HG02970 (cell line): Measurements from ENCODE around the gene ADGRB3.

Source experiments
- ATAC-seq: cut with Tn5 transposase; IDR thresholded peaks from one replicate; pipeline ENCODE4 v1.9.1; 2021; ENCODE audit warnings: mild to moderate bottlenecking, moderate library complexity, moderate number of reproducible peaks; ENCODE audit not compliant: unreplicated experiment, low FRiP score

Gene ADGRB3

DNA sequence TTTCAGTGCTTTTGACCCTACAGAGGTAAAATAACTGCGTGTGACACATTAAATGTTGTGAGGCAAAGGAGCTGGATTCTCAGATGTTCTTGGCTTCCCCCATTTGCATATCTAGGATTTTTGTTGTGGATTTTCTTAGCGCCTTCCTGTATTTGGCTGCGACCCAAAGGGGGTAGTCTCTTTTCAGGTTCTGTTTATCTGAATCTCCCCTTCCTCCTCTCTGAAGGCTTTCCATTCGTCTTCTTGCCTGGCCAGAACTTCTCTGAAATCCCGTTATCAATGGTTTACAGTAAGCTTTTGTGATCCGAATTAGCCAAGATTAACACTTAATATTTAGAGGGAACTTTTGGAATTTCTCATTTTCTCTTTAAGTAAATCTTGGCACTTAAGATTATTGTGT is 60.8 kb downstream of the ADGRB3 start:
- ATAC-seq = no peak

DNA sequence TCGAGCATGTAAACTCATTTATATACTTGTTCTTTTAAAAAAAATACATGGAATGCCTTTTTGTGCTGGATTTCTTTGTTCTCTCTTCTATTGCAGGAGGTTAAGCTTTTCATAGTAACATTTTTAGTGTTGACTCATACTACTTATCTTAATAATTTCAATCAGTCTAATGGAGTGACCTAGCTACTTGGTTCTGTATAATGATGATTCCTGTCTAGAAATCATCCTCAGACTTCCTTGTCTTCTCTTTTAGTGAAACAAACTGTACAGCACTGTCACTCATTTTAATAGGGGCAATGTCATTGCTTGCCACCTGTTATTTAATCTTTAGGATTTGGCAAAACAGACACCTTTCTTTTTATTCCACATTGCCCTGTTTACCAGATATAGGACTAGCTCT is 62.3 kb downstream of the ADGRB3 start:
- ATAC-seq = no peak

DNA sequence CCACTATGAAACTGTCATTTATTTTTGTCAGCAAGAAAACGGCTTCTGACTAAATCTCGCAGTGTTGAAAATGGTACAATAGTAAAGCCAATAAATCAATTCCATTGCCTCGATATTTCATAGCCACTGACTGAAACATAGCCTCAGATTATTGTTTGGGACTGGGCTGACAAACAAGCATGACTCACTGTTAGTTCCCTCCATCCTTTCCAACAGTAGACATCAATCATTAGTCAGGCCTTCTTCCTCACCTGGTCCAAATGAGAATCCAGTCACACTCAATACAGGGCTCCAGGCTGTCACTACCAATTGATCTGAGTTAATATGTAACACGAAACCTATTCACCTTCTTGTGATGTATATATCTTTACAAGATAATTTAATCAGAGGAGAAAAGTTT is 66.1 kb downstream of the ADGRB3 start:
- ATAC-seq = no peak

DNA sequence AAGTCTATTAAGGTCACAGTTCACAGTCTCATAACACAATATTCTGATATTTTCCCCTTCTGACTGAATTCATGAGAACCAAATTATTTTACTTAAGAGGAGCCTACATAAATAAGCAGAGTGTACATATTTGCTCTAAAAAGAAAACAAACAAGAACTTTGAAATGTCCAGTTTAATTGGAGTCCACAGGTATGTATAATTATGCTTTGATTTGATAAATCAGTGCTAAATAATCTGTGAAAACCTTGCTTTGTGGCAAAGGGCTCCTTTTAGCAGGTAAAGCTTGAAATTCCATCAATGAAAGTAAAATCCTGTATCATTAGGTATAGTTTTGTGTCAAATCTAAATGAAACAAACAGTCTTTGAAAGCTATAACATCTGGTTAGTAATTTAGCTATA is 69.4 kb downstream of the ADGRB3 start:
- no peak for ATAC-seq

DNA sequence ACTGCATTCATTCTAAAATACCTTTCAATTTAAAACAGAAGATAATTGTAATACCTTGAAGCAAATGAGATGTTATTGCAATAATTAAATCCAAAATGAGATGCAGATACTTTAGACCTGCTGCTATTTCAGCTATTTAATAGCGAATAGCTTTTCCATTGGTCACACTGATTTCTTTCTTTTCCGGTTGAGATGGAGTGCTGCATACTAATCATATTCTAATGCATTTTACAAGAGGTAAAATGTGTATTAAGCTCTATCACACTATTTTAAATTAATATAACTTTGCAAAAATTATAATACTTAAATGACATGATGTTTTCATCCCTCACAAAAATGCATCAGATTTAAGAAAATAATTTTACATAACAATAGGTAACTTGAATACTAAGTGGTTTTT is 74.0 kb downstream of the ADGRB3 start:
- no peak for ATAC-seq

DNA sequence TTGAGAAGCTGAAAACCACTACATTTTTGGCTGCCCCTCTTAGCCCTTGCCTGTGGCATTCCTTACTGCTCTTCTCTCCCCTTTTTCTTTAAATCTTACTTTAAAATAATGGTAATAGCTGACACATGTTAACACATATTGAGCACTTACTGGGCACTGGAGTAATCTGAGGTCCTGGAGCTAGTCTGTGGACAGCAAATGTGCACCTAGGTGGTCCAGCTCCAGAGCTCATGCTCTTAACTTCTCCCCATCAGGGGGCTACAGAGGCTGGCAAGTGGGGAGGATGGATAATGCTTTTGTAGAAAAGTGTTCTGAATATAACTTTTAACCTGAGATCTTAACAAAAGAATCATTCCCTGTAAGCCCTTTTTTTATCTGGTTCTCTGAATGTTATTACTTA is 74.8 kb downstream of the ADGRB3 start:
- ATAC-seq = no peak

DNA sequence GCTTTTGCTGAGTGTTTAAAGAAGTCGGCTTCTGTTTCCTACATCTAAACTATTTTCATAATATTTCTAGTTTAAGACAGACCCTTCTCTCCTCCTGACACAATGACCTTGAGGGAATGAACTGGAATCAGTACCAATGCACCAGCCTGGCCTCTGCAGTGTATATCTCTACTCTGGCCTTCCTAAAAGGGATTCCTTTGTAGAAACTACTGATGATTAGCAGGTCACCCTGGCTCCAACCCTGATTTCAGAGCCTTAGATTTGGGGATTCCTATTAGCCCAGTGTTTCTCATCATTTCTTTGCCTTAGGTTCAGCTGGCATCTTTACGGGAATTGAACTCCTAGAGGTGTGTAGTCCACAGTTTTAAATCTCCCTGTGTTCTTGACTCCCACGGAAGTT is 75.4 kb downstream of the ADGRB3 start:
- ATAC-seq = no peak

DNA sequence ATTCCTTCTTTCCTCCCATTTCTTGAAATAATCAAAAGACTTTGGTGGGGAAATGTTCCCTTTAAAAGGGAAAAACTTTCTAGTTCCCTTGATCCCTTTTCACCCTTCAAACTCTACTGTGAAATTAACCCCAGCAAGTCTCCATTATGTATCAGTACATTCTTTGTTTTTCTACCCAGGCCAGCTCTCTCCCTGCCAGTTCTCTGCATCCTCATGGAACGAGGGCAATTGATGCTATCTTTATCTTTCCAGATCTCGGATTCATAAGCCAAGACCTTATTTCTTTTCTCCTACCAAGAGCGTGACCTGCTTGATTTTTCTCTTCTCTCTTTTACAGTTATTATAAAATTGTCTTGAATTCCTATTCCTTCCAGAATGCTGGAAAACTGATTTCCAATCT is 75.8 kb downstream of the ADGRB3 start:
- ATAC-seq = no peak

DNA sequence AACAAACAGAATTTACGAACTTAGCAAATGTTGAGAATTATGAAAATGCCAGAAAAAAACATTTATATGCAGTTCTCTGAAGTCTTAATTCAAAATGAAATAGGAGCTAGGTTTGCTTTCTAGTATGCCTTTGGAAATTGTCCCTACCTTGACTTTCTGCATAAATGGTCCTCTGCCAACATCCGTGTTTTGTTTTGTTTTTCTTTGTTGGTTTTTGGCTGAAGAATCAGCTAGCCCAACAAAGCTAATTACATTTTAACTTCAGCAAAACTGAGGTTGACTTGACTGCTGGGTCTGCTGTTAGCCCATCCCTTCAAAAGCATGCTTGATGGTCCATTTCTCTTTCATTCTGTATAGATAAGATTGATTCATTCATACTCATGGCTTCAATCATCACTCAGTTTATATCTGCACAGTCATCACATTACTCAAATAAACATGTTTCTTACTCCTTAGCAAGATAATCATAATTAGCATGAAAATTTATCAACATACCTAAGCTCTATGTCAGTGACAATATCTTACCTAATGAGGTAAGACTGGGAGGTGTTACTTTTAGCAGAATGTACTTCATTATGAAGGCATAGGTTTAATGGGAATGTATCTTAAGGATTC is 76.4 kb downstream of the ADGRB3 start:
- no peak for ATAC-seq

DNA sequence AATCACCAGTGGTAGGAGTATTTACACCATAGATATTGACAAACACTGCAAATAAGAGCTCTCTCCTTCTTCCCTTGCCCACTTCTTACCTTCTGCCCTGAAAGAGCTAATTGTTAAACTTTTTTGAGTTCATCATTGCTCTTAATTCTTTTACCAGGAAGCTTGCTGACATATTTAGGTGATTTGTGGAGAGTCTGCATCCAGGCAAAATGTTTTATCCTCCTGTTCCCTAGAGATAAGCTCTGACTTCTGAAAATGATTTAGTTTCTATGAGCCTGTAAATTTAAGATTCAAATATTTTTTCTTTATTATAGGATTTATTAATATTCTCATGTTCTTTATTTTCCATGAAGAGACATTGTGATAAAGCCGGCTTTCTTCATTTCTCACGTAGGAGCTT is 81.5 kb downstream of the ADGRB3 start:
- no peak for ATAC-seq

DNA sequence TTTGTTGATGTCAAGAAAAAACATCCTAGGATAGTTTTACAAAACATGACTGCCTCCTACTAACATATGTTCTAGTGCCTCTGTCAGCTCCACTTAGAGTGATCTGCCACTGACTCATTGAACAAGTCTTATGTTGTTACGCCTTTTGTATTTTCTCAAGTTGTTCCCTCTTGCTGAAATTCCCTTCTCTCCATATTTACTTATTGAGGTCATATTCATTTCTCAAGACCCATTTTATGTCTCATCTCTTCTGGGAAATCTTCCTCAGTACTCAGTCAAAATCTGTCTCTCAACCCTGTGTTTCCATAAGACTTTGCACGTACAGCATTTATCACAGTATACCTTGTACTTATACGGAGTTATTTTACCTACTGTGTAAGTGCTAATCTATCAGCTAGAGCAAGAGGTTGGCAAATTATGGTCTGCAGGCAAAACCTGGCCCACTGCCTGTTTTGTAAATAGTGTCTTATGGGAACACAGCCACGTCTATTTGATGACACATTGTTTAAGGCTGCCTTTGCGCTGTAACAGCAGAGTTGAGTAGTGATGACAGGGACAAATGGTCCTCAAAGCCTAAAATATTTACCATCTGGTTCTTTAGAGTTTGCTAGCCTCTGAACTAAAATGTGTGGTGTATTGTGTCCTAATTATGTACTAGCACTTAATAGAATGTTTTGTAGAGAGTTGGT is 83.4 kb downstream of the ADGRB3 start:
- ATAC-seq = no peak

DNA sequence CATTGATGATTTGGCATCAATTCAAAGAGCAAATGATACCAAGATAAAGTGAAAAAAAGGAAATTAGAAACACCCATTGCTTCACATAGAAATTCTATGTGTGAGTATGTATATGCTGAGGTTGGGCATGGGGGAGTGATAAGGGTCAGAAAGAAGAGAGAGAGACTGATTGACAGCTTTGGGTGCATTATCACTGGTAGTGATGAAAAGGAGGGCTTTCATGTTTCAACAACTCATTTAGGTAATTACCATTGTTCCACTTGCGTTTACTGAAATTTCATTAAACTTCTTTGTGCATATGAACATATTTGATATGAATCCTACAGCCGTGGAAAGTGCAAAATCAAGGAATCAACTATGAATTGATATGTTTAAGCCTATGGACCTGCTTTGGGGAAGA is 84.7 kb downstream of the ADGRB3 start:
- no peak for ATAC-seq

DNA sequence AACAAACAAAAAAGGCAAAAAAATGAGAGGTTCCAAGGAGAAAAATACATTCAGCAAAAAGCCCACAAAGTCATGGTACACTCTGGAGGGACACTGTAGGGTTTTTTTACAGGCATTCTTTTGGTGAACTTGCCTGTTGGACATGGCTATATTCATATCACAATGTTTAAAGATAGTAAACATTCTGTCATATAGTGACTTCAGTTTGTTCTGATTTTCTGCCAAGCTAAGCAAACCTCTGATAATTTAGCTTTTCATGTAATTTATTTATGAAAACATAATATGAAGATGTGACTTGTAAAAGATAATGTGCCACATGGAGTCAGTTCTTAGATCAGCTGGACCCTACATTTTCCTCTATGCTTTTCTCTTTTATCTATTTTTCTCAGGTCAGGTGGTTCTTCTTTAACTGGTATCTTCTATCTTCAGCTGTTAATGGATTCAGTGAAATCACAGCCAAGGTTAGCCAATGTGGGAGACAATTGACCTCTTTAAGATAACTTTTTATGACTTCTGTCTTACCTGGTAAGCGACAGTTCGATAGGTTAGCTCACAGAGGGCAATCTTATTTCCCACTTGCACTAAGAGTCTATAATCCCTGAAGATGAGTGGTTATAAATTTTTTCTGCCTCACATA is 87.9 kb downstream of the ADGRB3 start:
- no peak for ATAC-seq

DNA sequence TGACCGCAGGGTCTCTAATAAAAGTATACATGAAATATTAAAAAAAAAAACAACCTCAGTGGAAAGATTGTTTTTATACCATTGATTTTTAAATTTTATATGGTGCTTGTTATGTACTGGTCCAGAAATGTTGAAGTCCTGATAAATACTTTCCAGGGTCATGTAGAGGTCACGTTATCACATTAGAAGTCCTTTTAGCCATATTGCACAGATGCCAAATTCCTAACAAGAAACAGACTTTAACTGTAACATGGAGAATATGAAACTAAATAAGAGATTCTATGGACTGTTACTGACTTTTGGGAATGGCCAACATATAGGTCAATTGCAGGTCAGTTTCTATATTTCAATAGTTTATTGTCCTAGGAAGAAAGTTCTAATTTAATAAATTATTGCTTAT is 89.0 kb downstream of the ADGRB3 start:
- no peak for ATAC-seq

DNA sequence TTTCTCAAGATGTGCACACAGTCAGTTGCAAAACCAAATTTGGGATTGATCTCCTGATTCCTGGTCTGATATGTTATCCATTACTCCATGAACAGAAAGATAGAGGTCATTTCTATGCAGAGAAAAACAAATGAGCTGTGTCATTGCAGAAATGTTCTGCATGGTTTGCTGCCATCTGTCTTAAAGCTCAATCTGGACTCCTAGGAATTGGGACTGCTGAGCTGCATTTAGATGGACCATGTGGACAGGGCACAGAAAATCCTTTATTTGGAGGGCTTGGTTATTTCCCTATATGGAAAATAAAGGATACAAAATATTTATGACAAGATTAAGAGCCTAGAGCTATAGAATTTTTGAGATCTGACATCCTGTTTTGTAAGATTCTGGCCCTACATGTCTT is 91.3 kb downstream of the ADGRB3 start:
- ATAC-seq = no peak

DNA sequence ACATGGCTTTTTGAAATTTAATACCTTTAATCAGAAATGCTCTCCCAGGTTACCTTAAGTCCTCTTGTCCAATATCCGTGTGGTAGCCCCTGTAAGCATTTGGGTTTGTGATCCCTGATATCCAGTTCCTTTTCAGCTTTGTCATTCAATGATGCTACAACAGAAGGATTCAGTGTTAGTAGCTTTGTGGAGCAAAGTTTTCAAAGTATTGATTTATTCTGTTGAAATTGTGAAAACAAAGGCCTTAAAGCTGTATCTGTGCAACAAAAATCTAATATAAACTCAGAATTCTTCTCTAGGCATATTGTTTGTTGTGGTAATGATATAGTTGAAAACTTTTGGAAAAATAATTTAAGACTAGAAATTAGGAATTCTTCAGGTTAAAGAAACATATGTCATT is 91.9 kb downstream of the ADGRB3 start:
- ATAC-seq = no peak

DNA sequence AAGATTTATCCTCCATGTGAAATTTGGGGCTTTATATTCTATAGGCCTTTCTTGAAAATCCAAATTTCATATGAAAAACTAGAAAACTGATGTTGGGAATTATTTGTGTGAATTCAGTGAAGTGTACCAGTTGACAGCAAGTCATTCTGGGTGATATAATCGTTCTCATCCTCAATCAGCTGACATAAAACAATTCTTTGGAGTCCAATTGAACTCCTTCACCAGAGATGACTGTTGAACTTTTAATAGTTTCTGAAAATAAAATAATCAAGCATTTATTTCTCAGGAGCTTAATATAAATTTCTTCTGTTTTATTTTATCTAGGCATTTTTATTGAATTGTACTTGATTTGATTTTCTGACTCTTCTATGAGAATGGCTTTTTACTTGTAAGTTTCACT is 92.6 kb downstream of the ADGRB3 start:
- no peak for ATAC-seq

DNA sequence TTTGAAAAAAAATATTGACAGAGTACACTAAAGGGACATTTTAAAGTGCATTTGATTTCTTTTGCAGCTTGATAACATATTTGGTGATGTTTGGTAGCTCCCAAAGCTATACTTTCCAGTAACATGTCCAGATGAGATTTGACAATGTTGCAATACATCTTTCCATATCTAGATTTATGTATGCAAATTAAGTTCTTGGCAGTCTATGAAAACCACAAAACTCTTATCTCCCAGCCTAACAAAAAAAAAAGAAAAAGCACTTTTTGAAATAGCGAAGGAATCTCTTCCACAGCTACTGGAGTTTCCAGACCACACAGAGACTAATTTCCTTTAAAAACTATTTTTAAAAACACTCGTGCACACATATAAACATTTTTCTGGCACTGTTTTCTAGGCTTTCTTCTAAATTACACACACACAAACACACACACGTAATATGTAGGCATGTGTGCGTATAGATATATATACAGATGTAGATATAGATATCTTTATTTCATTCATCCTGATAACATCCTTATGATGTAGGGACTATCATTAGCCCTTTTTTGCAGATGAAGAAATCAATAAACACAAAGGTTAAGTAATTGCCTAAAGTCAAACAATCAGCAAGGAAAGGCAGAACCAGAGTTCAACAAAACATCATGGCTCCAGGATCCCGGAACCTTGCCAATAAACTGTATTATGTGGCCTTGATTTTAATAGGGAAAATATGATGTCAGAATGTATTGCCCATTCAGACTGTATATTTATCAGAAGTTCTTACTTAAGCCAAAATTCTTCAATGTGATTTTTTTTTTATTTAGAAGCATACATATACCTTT is 93.3 kb downstream of the ADGRB3 start:
- ATAC-seq = no peak

DNA sequence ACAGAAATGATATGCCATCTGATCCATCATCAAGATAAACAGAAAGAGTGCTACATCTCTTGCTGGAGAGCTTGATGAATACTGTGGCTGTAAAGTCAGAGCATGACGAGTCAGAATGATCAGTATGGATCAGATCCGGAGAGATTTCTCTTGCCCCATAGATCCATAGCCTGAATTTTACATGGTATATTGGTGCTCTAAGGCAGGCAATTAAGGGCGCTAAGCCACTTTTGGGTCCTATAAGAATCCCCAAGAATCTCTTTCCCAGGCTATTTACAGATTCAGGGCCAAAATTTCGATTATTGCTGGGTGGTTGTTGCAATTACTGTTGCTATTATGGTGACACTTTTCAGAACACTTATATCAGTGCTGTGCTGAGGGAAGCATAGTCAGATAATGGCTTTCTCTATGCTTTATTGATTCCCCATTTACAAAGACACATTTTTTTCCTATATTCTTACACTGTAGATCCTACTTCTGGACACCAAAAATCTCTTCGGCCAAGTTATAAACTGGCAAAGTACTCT is 94.4 kb downstream of the ADGRB3 start:
- ATAC-seq = no peak

DNA sequence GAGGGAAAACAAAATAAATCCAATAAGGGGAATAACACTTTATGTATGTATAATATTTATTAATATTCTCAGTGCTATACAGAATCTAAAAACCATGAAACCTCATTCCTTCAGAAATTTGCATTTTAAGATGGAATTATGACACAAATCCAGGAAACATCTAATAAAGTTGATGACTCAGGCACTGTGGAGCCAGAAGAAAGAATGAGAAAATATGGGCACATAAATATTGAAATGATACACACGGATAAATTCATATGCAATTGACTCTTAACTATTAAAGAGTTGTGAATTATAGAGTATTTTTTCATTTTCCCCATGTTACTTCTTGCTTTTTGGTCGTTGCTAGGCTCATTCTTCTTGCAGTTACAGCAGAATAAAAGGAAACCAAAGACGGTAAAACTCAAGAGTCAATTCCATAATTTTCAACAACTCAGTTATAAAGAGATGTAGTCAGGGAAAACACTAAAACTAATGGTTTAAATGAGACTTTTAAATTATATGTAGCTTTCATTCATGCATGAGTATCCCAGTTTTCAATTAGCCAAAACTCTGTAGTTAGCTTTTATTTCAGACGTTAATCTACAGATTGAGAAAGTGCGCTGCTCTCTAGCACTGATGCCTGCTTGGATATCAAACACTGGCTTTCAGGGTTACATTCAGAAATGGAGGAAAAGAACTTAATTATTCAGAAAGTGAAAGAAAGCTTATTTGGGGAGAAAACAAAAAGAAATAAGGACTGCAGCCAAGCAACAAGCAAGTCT is 95.4 kb downstream of the ADGRB3 start:
- no peak for ATAC-seq
